CD4-positive, alpha-beta T cell treated with Interleukin-6 for 4 hours (primary cell): ENCODE results near the gene HIRA.
"Not testable (repeated sequence)": the region's sequence is repeated elsewhere in the genome, so short reads cannot be mapped to it uniquely, and the experiment has no call there.

Source experiments
- DNase-seq: peaks from one replicate; pipeline ENCODE4 v3.0.0-alpha.2; 2020; ENCODE audit warnings: mixed read lengths

The HIRA gene

DNA sequence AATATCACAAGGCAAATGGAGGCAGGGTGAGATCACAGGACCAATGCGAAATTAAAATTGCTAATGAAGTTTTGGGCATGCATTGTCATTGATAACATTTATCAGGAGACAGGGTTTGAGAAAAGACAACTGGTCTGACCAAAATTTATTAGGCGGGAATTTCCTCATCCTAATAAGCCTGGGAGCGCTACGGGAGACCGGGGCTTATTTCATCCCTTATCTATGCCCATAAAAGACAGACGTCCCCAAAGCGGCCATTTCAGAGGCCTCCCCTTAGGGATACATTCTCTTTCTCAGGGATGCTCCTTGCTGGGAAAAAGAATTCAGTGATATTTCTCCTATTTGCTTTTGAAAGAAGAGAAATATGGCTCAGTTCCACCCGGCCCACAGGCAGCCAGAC lies 111.4 kb downstream of the HIRA start:
- DNase-seq: not testable (repeated sequence)

DNA sequence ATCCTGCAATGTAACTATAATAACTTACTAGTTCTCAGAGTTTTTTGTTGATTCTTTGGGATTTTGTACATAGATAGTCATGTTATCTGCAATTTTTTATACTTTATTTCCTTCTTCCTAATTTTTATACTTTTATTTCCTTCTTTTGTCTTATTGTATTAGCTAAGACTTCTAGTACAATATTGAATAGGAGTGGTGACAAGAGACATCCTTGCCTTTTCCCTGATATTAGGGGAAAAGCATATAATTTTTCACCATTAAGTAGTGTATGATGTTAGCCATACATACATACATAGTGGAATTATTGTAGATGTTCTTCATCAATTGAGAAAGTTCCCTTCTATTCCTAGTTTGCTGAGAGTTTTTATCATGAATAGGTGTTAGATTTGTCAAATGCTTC lies 112.3 kb downstream of the HIRA start:
- DNase-seq: no peak

DNA sequence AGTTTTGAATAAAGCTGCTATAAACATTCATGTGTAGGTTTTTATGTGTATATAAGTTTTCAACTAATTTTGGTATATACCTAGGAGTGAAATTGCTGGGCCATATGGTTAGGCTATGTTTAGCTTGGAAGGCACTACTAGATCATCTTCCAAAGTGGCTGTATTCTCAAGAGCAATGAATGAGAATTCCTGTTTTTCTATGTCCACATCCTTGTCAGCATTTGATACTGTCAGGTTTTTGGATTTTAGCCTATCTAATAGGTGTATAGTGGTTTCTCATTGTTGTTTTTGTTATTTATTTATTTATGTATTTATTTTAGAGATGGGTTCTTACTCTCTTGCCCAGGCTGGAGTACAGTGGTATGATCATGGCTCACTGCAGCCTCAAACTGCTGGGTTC lies 113.7 kb downstream of the HIRA start:
- no peak for DNase-seq

DNA sequence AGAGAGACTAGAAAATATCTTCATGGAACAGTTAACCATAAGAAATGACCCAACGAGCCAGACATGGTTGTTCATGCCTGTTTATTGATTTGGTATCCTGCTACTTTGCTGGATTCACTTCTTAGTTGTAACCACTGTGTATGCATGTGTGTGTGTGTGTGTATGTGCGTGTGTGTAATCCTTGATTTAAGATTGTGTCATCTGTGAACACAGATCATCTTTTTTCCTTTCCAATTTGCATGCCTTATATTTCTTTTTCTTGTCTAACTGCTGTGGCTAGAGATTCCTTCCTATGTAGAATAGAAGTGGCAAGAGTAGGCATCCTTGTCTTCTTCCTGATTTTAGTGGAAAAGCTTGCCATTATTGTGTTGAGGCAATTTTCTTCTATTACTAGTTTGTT lies 123.7 kb downstream of the HIRA start:
- no peak for DNase-seq

DNA sequence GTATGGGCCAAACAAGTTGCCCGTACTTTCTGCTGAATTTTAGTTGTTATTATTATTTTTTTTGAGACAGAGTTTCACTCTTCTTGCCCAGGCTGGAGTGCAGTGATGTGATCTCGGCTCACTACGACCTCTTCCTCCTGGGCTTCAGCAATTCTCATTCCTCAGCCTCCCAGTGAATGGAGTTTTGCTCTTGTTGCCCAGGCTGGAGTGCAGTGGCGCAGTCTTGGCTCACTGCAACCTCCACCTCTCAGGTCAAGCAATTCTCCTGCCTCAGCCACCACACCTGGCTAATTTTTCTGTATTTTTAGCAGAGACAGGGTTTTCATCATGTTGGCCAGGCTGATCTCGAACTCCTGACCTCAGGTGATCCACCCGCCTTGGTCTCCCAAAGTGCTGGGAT lies 125.0 kb downstream of the HIRA start:
- not testable (repeated sequence) for DNase-seq

DNA sequence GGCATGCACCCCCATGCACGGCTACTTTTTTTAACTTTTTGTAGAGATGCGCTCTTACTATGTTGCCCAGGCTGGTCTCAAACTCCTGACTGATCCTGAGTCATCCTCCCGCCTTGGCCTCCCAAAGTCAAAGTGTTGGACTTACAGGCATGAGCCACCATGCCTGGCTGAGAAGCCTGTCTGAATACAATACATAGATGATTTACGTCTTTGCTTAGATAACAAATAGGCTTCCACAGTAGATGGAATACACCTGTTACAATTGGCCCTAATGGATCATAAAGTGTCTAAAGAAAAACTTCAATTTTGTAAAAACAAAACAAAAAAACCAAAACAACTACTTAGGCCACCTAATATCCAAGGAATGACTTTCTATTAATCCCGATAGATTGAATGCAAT lies 127.0 kb downstream of the HIRA start:
- DNase-seq: no peak

DNA sequence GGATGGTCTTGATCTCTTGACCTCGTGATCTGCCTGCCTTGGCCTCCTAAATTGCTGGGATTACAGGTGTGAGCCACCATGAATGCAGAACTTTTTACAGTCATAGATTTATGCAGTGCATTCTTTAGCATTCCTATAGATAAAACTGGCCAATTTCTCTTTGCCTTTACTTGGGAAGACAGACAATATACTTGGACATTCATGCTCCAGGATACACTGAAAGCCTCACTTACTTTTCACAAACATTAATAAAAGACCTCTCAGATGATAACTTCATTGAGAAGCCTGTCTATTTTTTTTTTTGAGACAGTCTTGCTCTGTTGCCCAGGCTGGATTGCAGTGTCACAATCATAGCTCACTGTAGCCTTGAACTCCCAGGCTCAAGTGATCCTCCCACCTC lies 127.7 kb downstream of the HIRA start:
- no peak for DNase-seq

DNA sequence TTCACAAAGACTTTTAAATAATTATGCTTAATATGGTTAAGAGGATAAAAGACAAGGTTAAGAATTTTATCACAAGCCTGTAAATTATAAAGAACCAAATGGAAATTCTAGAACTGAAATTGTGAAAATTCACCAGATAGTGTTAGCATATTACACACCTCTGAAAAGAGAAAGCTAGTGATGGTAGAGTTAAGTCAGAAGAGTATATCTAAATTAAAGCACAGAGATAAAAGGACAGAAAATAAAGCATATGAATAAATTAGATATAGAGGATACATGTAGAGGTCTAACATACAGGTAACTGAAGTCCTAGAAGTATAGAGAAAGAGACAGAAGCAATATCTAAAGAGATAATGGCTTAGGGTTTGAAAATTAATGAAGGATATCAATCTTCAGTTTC lies 135.8 kb downstream of the HIRA start:
- no peak for DNase-seq

DNA sequence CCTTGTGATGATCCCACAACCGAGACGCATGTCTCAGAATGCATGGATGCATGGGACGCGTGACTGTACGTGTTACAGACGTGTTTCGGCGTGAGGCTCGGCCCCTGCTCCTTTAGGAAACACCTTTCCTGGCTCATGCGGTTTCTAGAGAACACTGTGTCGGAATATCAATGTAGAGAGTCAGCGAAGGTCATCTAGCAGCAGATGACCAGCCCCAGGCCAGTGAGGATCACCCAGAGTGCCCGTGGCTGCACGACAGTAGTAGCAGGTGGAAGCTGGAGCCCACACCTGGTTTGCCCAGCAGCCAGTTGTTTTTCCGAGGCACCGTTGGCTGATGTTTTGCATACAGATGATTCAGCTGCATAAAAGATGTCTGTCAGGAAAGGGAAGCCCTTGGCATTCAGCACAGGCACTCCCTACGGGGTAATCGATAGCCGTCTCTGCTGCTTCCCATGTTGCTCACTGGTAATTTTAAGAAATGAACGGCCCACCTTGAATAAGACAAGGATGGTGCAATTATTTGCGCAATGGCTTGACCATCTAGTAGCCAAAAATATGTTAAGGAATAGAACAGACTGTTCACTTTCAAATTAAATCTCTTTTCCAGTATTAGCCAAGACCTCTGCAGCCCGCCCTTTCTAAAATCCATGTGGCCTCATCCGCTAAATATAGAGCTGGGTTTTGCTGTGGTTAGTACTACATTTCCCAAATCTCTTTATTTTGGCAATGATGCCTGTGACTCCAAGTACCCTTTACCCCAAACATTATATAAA lies 138.9 kb downstream of the HIRA start:
- DNase-seq: no peak

DNA sequence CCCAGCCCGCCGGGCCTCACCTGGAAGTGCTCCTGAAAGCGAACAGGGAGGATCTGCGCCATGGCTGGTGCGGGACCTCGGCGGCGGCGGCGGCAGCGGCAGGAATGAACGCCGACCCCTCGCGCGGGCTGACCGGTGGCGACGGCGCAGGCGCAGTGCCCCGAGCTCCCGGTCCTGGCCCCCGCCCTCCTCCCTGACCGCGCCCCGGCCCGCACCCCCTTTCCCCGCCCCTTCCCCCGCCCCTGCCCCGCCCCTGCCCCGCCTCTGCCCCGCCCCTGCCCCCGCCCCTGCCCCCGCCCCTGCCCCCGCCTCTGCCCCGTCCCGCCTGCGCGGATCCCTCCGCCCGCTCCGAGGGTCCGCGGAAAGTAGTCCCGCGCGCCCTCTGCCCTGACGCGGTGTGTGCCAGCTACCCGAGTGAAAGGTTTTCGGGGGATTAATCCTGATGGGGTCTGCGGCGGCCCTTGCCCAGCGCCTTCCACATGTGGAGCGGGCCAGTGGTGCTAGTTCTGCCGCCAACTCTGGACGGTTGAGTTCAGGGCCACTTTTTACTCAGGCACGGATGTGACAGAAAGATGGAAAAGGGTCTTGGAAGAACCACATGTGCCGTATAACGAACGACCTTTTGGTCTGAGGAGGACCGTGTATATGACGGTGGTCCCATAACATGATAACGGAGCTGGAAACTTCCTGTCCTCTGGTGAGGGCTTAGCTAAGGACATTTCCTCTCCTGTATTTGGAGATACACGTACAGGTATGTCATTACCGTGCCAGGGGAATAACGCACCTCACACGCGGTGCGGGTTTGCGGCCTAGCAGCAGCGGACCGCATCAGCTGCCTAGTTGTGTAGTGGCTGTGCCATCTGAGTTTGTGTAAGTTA lies 139.7 kb downstream of the HIRA start, which contains the start of gene CLTCL1:
Gene CLTCL1 (minus strand): TSS at position 140 of the 878 bp plus-strand sequence. CDS start 78 bp downstream, at position 62.
- DNase-seq: peak; percentile 75

DNA sequence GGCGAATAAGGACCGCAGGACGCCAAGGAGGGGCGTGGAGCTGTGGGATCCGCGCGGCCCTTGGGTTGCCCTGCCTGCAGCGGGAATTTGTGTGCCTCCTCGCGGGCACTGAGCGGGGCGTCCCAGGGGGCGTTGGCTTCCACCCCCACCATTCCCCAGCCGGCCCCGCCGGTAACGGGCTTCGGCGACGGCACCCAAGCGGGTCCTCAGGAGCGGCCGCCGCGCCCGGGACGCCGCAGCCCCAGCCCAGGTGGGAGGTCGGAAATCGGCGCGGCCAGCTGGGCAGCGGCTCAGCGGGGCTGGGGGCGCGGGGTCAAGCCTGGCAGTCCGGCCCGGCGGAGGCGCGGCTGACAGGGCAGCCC lies 140.3 kb downstream of the HIRA start:
- peak; percentile 40 for DNase-seq

DNA sequence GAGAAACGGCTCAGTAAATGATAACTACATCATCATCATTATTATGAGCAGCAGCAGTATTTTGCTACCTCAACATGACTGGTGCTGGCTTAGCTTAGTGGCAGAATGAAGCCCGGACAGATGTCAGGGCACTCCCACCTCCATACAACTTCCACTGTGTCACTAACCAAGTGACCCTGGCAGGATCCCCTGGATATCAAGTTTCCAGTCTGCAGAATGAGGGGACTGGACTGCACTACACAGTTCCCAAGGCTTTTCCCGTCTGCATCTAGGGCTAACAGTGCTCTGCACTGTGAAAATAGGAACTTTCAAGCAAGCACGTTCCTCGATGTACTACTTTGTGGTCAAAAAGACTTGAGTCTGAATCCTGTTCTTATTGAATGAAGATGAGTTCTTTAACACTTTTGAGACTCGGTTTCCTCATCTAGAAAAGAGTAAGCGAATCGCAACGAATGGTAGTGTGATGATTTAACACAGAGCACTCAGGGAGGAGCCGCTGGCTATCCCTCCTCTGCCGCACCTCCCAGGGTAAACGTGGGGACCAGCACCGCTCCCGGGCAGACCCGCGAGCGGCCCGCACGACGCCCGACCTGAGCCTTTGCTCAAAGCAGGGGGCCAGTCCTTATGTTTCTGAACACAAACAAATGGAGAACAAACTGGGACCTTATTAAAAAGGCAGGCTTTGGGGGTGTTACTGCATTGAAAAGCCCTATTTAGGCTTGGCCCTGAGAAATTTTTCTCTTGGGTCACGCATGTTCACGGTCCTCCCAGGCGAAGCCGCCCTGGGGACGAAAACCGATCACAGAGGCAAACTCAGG lies 140.9 kb downstream of the HIRA start:
- DNase-seq: peak; percentile 7

DNA sequence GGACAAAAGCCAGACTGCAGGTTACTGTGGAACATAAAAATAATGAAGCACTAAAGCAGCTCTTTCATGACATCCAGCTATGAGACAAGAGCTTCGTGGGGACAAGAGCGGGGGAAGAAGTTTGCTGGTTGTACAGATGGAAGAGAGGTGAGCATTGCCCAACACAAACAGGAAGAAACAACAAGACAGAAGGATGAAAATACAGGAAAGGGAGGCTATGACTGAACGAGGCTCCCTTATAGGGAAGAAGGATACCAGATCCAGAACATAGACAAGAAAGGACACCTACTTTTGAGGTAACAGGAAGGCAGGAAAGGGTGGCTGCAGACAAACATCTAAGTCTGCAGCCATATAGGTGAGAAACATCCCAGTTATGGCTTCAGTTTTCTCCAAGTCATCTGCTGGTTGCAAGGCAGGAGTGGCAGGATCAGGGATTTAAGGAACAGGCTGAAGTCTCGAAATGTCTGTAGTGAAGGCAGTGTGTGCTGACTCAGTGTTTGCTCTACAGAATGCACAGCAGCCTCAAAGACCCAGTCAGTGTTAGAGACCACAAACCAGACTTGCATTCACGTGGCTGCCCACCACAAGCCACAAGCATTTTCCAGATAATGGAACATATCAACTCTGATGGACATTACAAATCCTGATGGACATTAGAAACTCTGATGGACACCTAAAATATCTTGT lies 141.9 kb downstream of the HIRA start:
- DNase-seq: no peak

DNA sequence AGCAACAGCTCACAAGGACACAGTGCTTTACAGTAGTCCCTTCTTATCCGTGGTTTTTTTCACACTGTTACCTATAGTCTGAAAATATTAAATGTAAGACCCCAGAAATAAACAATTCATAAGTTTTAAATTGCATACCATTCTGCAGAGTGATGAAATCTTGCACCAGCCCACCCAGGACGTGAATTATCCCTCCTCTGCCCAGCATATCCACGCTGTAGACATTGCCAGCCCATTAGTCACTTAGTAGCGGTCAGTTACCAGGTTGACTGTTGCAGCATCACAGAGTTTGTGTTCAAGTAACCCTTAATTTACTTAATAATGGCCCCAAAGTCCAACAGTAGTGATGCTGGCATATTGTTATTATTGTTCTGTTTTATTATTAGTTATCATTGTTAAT lies 143.6 kb downstream of the HIRA start:
- no peak for DNase-seq

DNA sequence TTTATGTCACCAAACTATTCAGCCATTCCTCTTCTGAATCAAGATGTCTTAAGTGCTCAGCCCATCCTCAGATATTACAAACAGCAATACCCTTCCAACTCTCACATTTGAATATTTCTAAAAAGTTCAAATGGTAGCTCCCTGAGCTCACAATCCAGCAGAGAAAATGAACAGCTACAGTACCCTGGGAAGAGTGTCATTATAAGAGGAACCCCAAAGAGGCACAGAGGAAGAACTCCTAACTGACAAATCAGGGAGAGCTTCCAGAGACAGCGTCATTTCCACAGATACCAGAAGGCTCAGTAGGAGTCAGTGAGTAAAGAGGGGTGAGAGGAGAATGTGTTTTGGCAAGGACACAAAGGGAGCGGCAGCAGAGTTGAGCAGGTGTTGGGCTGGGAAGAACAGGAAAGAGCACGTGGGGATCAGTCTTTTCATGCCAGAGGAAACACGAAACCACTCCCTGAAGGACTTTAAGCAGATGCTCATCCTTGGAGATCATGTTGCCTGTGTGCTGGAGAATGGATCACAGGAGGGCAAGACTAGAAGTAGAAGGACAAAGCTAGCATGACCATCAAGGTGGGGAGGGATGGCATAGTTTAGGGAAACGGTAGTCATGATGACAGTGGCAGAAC lies 144.3 kb downstream of the HIRA start:
- no peak for DNase-seq

DNA sequence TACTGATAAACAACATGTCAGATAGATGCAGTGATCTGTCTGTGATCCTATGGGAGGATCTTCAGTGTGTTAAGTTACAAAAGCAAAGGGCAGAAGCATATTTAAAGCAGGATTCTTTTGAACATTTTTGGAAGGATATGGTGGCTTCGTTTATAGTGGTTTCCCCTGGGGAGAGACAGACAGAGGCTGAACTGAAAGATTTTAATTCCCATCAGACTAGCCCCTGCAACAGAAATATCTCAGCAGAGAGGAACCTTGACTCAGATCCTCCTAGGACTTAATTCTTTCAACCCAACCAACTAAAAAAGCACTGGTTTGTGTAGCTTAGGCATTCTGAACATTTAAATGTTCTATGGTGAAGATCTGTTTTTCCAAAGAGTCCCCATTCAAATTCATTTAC lies 145.7 kb downstream of the HIRA start:
- no peak for DNase-seq
